ENCODE measurements around the gene CD164L2.

Gene CD164L2

GRCh38 chr1:27381969-27382762 lies 967 bp downstream of the CD164L2 start:
- no peak for DNase-seq

- DNase-seq, result no peak
Measured at GRCh38 chr1:27380766-27381733, 2.1 kb downstream of the CD164L2 start.

GRCh38 chr1:27380224-27380623 lies 2.9 kb downstream of the CD164L2 start:
- no peak for DNase-seq

GRCh38 chr1:27379564-27380122 lies 3.5 kb downstream of the CD164L2 start:
- no peak for DNase-seq

GRCh38 chr1:27377760-27378495 lies 5.2 kb downstream of the CD164L2 start:
- DNase-seq, result no peak

- no peak for DNase-seq
Measured at GRCh38 chr1:27374362-27375086, 8.6 kb downstream of the CD164L2 start, which contains the start of gene FCN3. Gene FCN3 (minus strand): TSS chr1:27374824. CDS start chr1:27374818, 6 bp downstream.

- no peak for DNase-seq
Measured at GRCh38 chr1:27372808-27373690, 10.1 kb downstream of the CD164L2 start.

GRCh38 chr1:27372022-27372807 lies 10.9 kb downstream of the CD164L2 start:
- no peak for DNase-seq

- no peak for DNase-seq
Measured at GRCh38 chr1:27368869-27369582, 14.1 kb downstream of the CD164L2 start.

GRCh38 chr1:27367160-27367650 lies 15.9 kb downstream of the CD164L2 start:
- DNase-seq, result no peak

- peak; percentile 29 for DNase-seq
Measured at GRCh38 chr1:27366411-27367159, 16.5 kb downstream of the CD164L2 start, which contains the start of gene MAP3K6. Gene MAP3K6 (minus strand): TSS chr1:27366961. CDS start chr1:27366597, 364 bp downstream.

GRCh38 chr1:27366113-27366410 lies 17.1 kb downstream of the CD164L2 start:
- peak; percentile 68 for DNase-seq

- peak; percentile 73 for DNase-seq
Measured at GRCh38 chr1:27365372-27366112, 17.6 kb downstream of the CD164L2 start.

GRCh38 chr1:27364696-27365371 lies 18.3 kb downstream of the CD164L2 start:
- DNase-seq, result no peak

GRCh38 chr1:27363766-27364695 lies 19.1 kb downstream of the CD164L2 start:
- DNase-seq, result no peak

- no peak for DNase-seq
Measured at GRCh38 chr1:27361553-27361952, 21.6 kb downstream of the CD164L2 start.

Measured in stimulated activated naive CD4-positive, alpha-beta T cell treated with Interleukin-2 at 50 U/mL for 16 hours (primary cell).